A549 (cell line): Measurements from ENCODE around the gene CPNE4. TPM values are rescaled to one million over a fixed set of nuclear protein-coding genes. Genes with fewer than 3 reads are reported as not detected.
A peak's percentile ranks its signal among the peaks of the same experiment; 100 is the strongest.

ENCODE experiments used
- ATAC-seq, 2 experiments: fragments of 200-7000 bp in 1 of 2; fragments of >200 bp in 1 of 2; cut with Nextera tagmentation in 1 of 2; cut with Tn5 transposase in 1 of 2; 3 replicates each; pipeline versions ENCODE4 v1.8.0 to v1.9.1; 2018 to 2020; ENCODE audit warnings: mild to moderate bottlenecking in 1 of 2, moderate library complexity in 1 of 2
- CTCF ChIA-PET: fragments of 300-600 bp; sonication (Branson Sonifier 250); formaldehyde crosslinking; extraction: SDS; loops from one replicate; lab custom pipeline; 2021; ENCODE audit warnings: antibody characterized with exemption, inconsistent platforms; lab: Yijun Ruan, JAX
- POLR2A ChIA-PET: fragments of 350-600 bp; formaldehyde crosslinking; extraction: SDS; loops from one replicate; lab custom pipeline; 2021; ENCODE audit warnings: antibody characterized with exemption, inconsistent platforms; lab: Yijun Ruan, JAX
- DNase-seq, 2 experiments: peaks; one replicate each; pipeline versions ENCODE4 v3.0.0 to v3.0.0-alpha.2; 2011 to 2016; ENCODE audit warnings: low read depth in 1 of 2, low spot score in 1 of 2
- FAIRE-seq: peaks from 2 replicates; lab custom pipeline; 2011; peaks lifted over from hg19 to GRCh38; lab: Jason Lieb, UNC
- H3K27ac ChIP-seq, 2 experiments: fragments of >200 bp; sonication (Bioruptor Twin); formaldehyde crosslinking; 3 replicates each; pipeline ENCODE4 v1.5.1; 2016 to 2017
- H3K4me1 ChIP-seq: fragments of >200 bp; sonication (Bioruptor Twin); formaldehyde crosslinking; 3 replicates; pipeline ENCODE4 v1.6.1; 2016
- H3K4me2 ChIP-seq: fragments of >200 bp; sonication (Bioruptor Twin); formaldehyde crosslinking; 3 replicates; pipeline ENCODE4 v1.6.1; 2016
- H3K4me3 ChIP-seq: fragments of >200 bp; sonication (Bioruptor Twin); formaldehyde crosslinking; 3 replicates; pipeline ENCODE4 v1.5.1; 2016
- H3K9me3 ChIP-seq: fragments of >200 bp; sonication (Bioruptor Twin); formaldehyde crosslinking; 3 replicates; pipeline ENCODE4 v1.6.1; 2016
- ATOH8 ChIP-seq: fragments of 250-450 bp; sonication (Bioruptor Pico); IDR thresholded peaks from 2 replicates; pipeline ENCODE4 v1.5.0; 2020; ENCODE audit warnings: low read depth, mild to moderate bottlenecking, moderate library complexity
- BHLHE40 ChIP-seq: IDR thresholded peaks from 2 replicates; pipeline ENCODE4 v1.6.1; 2012; ENCODE audit warnings: low read depth, low read length, inconsistent platforms
- CBX2 ChIP-seq: fragments of 200-600 bp; sonication (generic); IDR thresholded peaks from 2 replicates; pipeline ENCODE4 v1.6.1; 2016; ENCODE audit warnings: low read depth, mild to moderate bottlenecking, borderline replicate concordance
- CBX8 ChIP-seq: fragments of 200-600 bp; sonication (generic); IDR thresholded peaks from 2 replicates; pipeline ENCODE4 v1.6.1; 2016
- CEBPB ChIP-seq, 2 experiments: fragments of >200 bp in 1 of 2; sonication (Bioruptor Twin) in 1 of 2; formaldehyde crosslinking in 1 of 2; IDR thresholded peaks; 2 replicates each; pipeline ENCODE4 v1.6.1; 2012 to 2016
- EHF ChIP-seq: fragments of 250-450 bp; sonication (Bioruptor Pico); IDR thresholded peaks from 2 replicates; pipeline ENCODE4 v1.5.0; 2020; ENCODE audit warnings: mild to moderate bottlenecking
- EP300 ChIP-seq, 2 experiments: fragments of >200 bp; sonication (Bioruptor Twin); formaldehyde crosslinking; IDR thresholded peaks; 2 replicates in 1 of 2; 3 replicates in 1 of 2; pipeline ENCODE4 v1.6.1; 2016 to 2017
- FOSB ChIP-seq: fragments of 250-450 bp; sonication (Bioruptor Pico); IDR thresholded peaks from 2 replicates; pipeline ENCODE4 v1.5.0; 2020; ENCODE audit warnings: mild to moderate bottlenecking, moderate library complexity
- FOXS1 ChIP-seq: fragments of 250-450 bp; sonication (Bioruptor Pico); IDR thresholded peaks from 2 replicates; pipeline ENCODE4 v1.5.0; 2020; ENCODE audit warnings: mild to moderate bottlenecking, moderate library complexity
- GATA3 ChIP-seq: IDR thresholded peaks from 2 replicates; pipeline ENCODE4 v1.6.1; 2012; ENCODE audit warnings: borderline replicate concordance
- HEYL ChIP-seq: fragments of 250-450 bp; sonication (Bioruptor Pico); IDR thresholded peaks from 2 replicates; pipeline ENCODE4 v1.8.0; 2021; ENCODE audit warnings: mild to moderate bottlenecking, moderate library complexity
- HOXB5 ChIP-seq: fragments of 250-450 bp; sonication (Bioruptor Pico); IDR thresholded peaks from 2 replicates; pipeline ENCODE4 v1.5.0; 2020; ENCODE audit warnings: mild to moderate bottlenecking, moderate library complexity
- JUN ChIP-seq, 2 experiments: fragments of >200 bp; sonication (Bioruptor Twin); formaldehyde crosslinking; IDR thresholded peaks; 2 replicates in 1 of 2; 3 replicates in 1 of 2; pipeline ENCODE4 v1.6.1; 2016 to 2017
- KDM1A ChIP-seq: fragments of 200-600 bp; sonication (generic); IDR thresholded peaks from 2 replicates; pipeline ENCODE4 v1.6.1; 2016; ENCODE audit warnings: low read depth, mild to moderate bottlenecking
- MAZ ChIP-seq: fragments of 150-350 bp; IDR thresholded peaks from 2 replicates; pipeline ENCODE4 v1.6.1; 2014; ENCODE audit warnings: antibody characterized with exemption, low read depth, low read length, borderline replicate concordance
- NR3C1 ChIP-seq: fragments of >200 bp; sonication (Bioruptor Twin); formaldehyde crosslinking; IDR thresholded peaks from 3 replicates; pipeline ENCODE4 v1.6.1; 2017
- POLR2A ChIP-seq: IDR thresholded peaks from 2 replicates; pipeline ENCODE4 v1.6.1; 2012; ENCODE audit warnings: mild to moderate bottlenecking, low read length
- POLR2AphosphoS2 ChIP-seq: conservative IDR thresholded peaks from 2 replicates; pipeline ENCODE4 v1.6.1; 2012; ENCODE audit warnings: low read length, improper control_type of control experiment, inconsistent platforms
- RAD21 ChIP-seq, 2 experiments: fragments of >200 bp in 1 of 2; sonication (Bioruptor Twin) in 1 of 2; formaldehyde crosslinking in 1 of 2; IDR thresholded peaks in 1 of 2; conservative IDR thresholded peaks in 1 of 2; 2 replicates in 1 of 2; 3 replicates in 1 of 2; pipeline ENCODE4 v1.6.1; 2012 to 2018; ENCODE audit warnings: inconsistent platforms in 1 of 2
- RCOR1 ChIP-seq: fragments of 150-350 bp; IDR thresholded peaks from 2 replicates; pipeline ENCODE4 v1.6.1; 2014; ENCODE audit warnings: antibody characterized with exemption, low read length, low read depth
- RNF2 ChIP-seq: fragments of 200-600 bp; sonication (generic); IDR thresholded peaks from 2 replicates; pipeline ENCODE4 v1.6.1; 2016; ENCODE audit warnings: low read depth, mild to moderate bottlenecking, antibody characterized with exemption, moderate library complexity, borderline replicate concordance
- SMC3 ChIP-seq: fragments of >200 bp; sonication (Bioruptor Twin); formaldehyde crosslinking; IDR thresholded peaks from 3 replicates; pipeline ENCODE4 v1.6.1; 2018; ENCODE audit warnings: inconsistent platforms
- SREBF2 ChIP-seq: fragments of 450-650 bp; IDR thresholded peaks from 2 replicates; pipeline ENCODE4 v1.6.1; 2014; ENCODE audit warnings: mild to moderate bottlenecking, moderate library complexity
- ZFP36 ChIP-seq: fragments of 450-650 bp; IDR thresholded peaks from 2 replicates; pipeline ENCODE4 v1.6.1; 2014; ENCODE audit warnings: borderline replicate concordance; ENCODE audit not compliant: partially characterized antibody
- WGBS: methylation state at CpG from one replicate; pipeline ENCODE4 v1.1.6; 2017; ENCODE audit errors: missing lambda C conversion rate; 5-methylcytosine and 5-hydroxymethylcytosine counted together
- polyA plus RNA-seq, 4 experiments: library from polyadenylated mRNA; depleted of rRNA in 3 of 4; stranded (reverse); fragments of >200 nt; fragmentation: RNase III in 1 of 4; extraction: RNeasy Plus Mini Kit Qiagen cat#74134 plus additional on column Dnase treatment in 1 of 4; gene quantifications; 2 replicates in 3 of 4; 3 replicates in 1 of 4; pipeline ENCODE4 v1.2.3, GENCODE V29; 2011 to 2017
- TF ChIP-seq, protein P1 (sequence below): IDR thresholded peaks from 2 replicates; pipeline ENCODE4 v1.6.1; 2012; ENCODE audit warnings: low read depth, borderline replicate concordance
- TF ChIP-seq, protein P2 (sequence below): fragments of >200 bp; sonication (Bioruptor Twin); formaldehyde crosslinking; IDR thresholded peaks from 3 replicates; pipeline ENCODE4 v1.5.1; 2016

Gene CPNE4
- polyA plus RNA-seq, 2 of the 4 experiments (the other 2 are of a cell fraction), result 3.6 to 8.7 TPM

GRCh38 chr3:132009241-132009640 lies 25.6 kb downstream of the CPNE4 start:
- Histone ChIP-seq H3K4me2 (0 out of 3 replicates have a peak overlapping the region, but pooled peaks have one; percentile 10), H3K27ac (no peak overlapping the region), H3K4me1 (0 out of 3 replicates have a peak, but pooled peaks cover 3% of the 10 kb centered on the region), H3K9me3 (no peaks in the 10 kb centered on the region), H3K4me3 (no peak overlapping the region)
- POLR2A ChIA-PET, result no interaction called here
- ATAC-seq (no peak), DNase-seq (no peak), FAIRE-seq (no peak)
- CTCF ChIA-PET, result interaction anchor here (1.3 to 2.0 kb wide), 3 partner anchors 12 to 214 kb away, joined by 4 to 7 read pairs (median 4); no protein-coding TSS in a partner anchor
- no peak for TF ChIP-seq POLR2AphosphoS2
- no peak for TF ChIP-seq NR3C1
- no peak for TF ChIP-seq CEBPB (IDR thresholded peaks at IDR 0.05)

- no peak for FAIRE-seq
- H3K9me3 ChIP-seq, result no peaks in the 10 kb centered on the region
- ChIA-PET CTCF (interaction anchor here (1.2 to 2.0 kb wide), 5 partner anchors 12 to 214 kb away, joined by 3 to 7 read pairs (median 4); no protein-coding TSS in a partner anchor), POLR2A (no interaction called here)
- TF ChIP-seq EHF (CRISPR knock-in tag) (no peak), JUN (IDR thresholded peaks at IDR 0.05) (no peak), RCOR1 (no peak), RNF2 (no peak), ZFP36 (no peak), EP300 (IDR thresholded peaks at IDR 0.05) (no peak), MAZ (no peak), ATOH8 (CRISPR knock-in tag) (no peak), HOXB5 (CRISPR knock-in tag) (no peak), POLR2A (no peak), POLR2AphosphoS2 (no peak), CBX2 (no peak), KDM1A (no peak)
- 0 out of 3 replicates have a peak overlapping the region, but pooled peaks have one; percentile 10 for H3K4me2 ChIP-seq
- H3K4me1 ChIP-seq, result 0 out of 3 replicates have a peak, but pooled peaks cover 3% of the 10 kb centered on the region
- no peak overlapping the region for H3K27ac ChIP-seq
- ATAC-seq, result no peak
- DNase-seq, result no peak
- H3K4me3 ChIP-seq, result no peak overlapping the region
- WGBS, result 29% methylated on average over 2 of the region's 2 CpGs
Measured at GRCh38 chr3:132008837-132009236, 26.0 kb downstream of the CPNE4 start.

- no peak for ATAC-seq
- FAIRE-seq, result no peak
Measured at GRCh38 chr3:132007617-132008016, 27.2 kb downstream of the CPNE4 start.

GRCh38 chr3:132006605-132007204 lies 28.1 kb downstream of the CPNE4 start:
- DNase-seq, result peak; percentile 4 to 53
- CTCF ChIA-PET, result interaction anchor here (0.7 to 2.8 kb wide), 8 partner anchors 11 to 938 kb away, joined by 3 to 7 read pairs (median 3); no protein-coding TSS in a partner anchor
- H3K4me2 ChIP-seq, result no peak overlapping the region
- peak; percentile 8 to 63; a peak in 2 of 4 replicates for TF ChIP-seq CEBPB (IDR thresholded peaks at IDR 0.05)
- TF ChIP-seq, protein P1, sequence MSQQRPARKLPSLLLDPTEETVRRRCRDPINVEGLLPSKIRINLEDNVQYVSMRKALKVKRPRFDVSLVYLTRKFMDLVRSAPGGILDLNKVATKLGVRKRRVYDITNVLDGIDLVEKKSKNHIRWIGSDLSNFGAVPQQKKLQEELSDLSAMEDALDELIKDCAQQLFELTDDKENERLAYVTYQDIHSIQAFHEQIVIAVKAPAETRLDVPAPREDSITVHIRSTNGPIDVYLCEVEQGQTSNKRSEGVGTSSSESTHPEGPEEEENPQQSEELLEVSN, result no peak
- peak; percentile 32 to 53; a peak in 3 of 5 replicates for TF ChIP-seq RAD21 (conservative IDR thresholded peaks at IDR 0.05 in 1 of 2, IDR thresholded peaks at IDR 0.05 in 1 of 2)
- no peak for TF ChIP-seq BHLHE40
- no peak for TF ChIP-seq HOXB5 (CRISPR knock-in tag)
- TF ChIP-seq FOSB (CRISPR knock-in tag), result no peak
- TF ChIP-seq SMC3, result peak; percentile 51
- TF ChIP-seq, protein P2, sequence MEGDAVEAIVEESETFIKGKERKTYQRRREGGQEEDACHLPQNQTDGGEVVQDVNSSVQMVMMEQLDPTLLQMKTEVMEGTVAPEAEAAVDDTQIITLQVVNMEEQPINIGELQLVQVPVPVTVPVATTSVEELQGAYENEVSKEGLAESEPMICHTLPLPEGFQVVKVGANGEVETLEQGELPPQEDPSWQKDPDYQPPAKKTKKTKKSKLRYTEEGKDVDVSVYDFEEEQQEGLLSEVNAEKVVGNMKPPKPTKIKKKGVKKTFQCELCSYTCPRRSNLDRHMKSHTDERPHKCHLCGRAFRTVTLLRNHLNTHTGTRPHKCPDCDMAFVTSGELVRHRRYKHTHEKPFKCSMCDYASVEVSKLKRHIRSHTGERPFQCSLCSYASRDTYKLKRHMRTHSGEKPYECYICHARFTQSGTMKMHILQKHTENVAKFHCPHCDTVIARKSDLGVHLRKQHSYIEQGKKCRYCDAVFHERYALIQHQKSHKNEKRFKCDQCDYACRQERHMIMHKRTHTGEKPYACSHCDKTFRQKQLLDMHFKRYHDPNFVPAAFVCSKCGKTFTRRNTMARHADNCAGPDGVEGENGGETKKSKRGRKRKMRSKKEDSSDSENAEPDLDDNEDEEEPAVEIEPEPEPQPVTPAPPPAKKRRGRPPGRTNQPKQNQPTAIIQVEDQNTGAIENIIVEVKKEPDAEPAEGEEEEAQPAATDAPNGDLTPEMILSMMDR, result peak; percentile 43; the same call in 2 of the 3 replicates
- TF ChIP-seq, all 56 proteins: peak for 4
- 30% methylated on average over 3 of the region's 3 CpGs for WGBS
- Histone ChIP-seq H3K4me1 (0 out of 3 replicates have a peak, but pooled peaks cover 3% of the 10 kb centered on the region), H3K4me3 (no peak overlapping the region), H3K27ac (no peak overlapping the region), H3K9me3 (no peaks in the 10 kb centered on the region)
- POLR2A ChIA-PET, result no interaction called here
- ATAC-seq, result peak; percentile 59 to 66; a peak in 5 of 6 replicates
- FAIRE-seq, result no peak

More at GRCh38 chr3:132007617-132008016, 27.2 kb downstream of the CPNE4 start:
- Histone ChIP-seq H3K4me3 (no peak overlapping the region), H3K9me3 (no peaks in the 10 kb centered on the region), H3K4me1 (0 out of 3 replicates have a peak, but pooled peaks cover 3% of the 10 kb centered on the region), H3K4me2 (no peak overlapping the region), H3K27ac (no peak overlapping the region)
- DNase-seq, result no peak
- 0% methylated on average over 1 of the region's 1 CpG for WGBS
- ChIA-PET CTCF (interaction anchor here (0.8 to 2.8 kb wide), 4 partner anchors 10 to 172 kb away, joined by 3 to 7 read pairs (median 6); no protein-coding TSS in a partner anchor), POLR2A (no interaction called here)
- TF ChIP-seq CBX8 (no peak), FOXS1 (CRISPR knock-in tag) (no peak), HEYL (no peak), GATA3 (no peak), SREBF2 (no peak)
